Tibial artery (tissue), 4 donors: ENCODE results near the gene FBXL7.

ENCODE experiments used
- DNase-seq, 2 donors: peaks; one replicate each; pipeline ENCODE4 v3.0.0-alpha.2; 2019
- H3K27ac ChIP-seq, 2 donors: fragments of 200-600 bp; sonication (generic) in 1 of 2; 1 replicate in 1 of 2; 2 replicates in 1 of 2; pipeline ENCODE4 v1.5.1; 2018 to 2019; ENCODE audit warnings: mild to moderate bottlenecking in 1 of 2
- H3K27me3 ChIP-seq, 2 donors: fragments of 200-600 bp; sonication (generic) in 1 of 2; one replicate each; pipeline versions ENCODE4 v1.5.1 to v1.6.0; 2016 to 2019
- H3K36me3 ChIP-seq, 3 donors: fragments of 200-600 bp; sonication (generic) in 2 of 3; one replicate each; pipeline ENCODE4 v1.5.1; 2016 to 2019; ENCODE audit warnings: mild to moderate bottlenecking in 2 of 3
- H3K4me1 ChIP-seq, 4 donors: fragments of 200-600 bp; sonication (generic) in 2 of 4; 1 replicate in 3 of 4; 2 replicates in 1 of 4; pipeline ENCODE4 v1.5.1; 2016 to 2019
- H3K4me3 ChIP-seq, 2 donors: fragments of 200-600 bp; sonication (generic) in 1 of 2; 1 replicate in 1 of 2; 2 replicates in 1 of 2; pipeline ENCODE4 v1.5.1; 2018 to 2019; ENCODE audit warnings: mild to moderate bottlenecking in 2 of 2
- H3K9me3 ChIP-seq, 3 donors: fragments of 200-600 bp; sonication (generic) in 1 of 3; one replicate each; pipeline ENCODE4 v1.5.1; 2016 to 2019
- CTCF ChIP-seq, 2 experiments: fragments of 200-600 bp in 1 of 2; fragments of 450-650 bp in 1 of 2; IDR thresholded peaks; one replicate each; pipeline ENCODE4 v1.5.1; 2017 to 2019; ENCODE audit warnings: antibody characterized with exemption in 2 of 2, mild to moderate bottlenecking in 1 of 2, moderate library complexity in 1 of 2
- intact Hi-C: fragments of 100-400 bp; cut with DNase I; formaldehyde crosslinking; loops from one replicate; pipeline ENCODE4 v1.15.0; 2023; ENCODE audit warnings: low total_unique reads

Gene FBXL7

GRCh38 chr5:15459200-15459599 is 40.8 kb upstream of the FBXL7 start:
- intact Hi-C loops: no loop called here
- H3K27me3 ChIP-seq: no peaks in the 10 kb centered on the region
- H3K4me3 ChIP-seq: no peak overlapping the region
- no peak for DNase-seq
- no peaks in the 10 kb centered on the region for H3K4me1 ChIP-seq
- TF ChIP-seq CTCF (IDR thresholded peaks at IDR 0.05): no peak
- H3K36me3 ChIP-seq: no peaks in the 10 kb centered on the region
- H3K27ac ChIP-seq: no peak overlapping the region
- H3K9me3 ChIP-seq: peaks cover 0 to 5% (median 0%) of the 10 kb centered on the region in 3 donors

GRCh38 chr5:15463231-15463980 is 36.6 kb upstream of the FBXL7 start:
- intact Hi-C loops: no loop called here
- peak; percentile 24 to 26 for TF ChIP-seq CTCF (IDR thresholded peaks at IDR 0.05)
- H3K9me3 ChIP-seq: peaks cover 0 to 5% (median 0%) of the 10 kb centered on the region in 3 donors
- no peak for DNase-seq
- H3K27me3 ChIP-seq: no peaks in the 10 kb centered on the region
- no peaks in the 10 kb centered on the region for H3K36me3 ChIP-seq
- H3K4me1 ChIP-seq: no peaks in the 10 kb centered on the region
- H3K4me3 ChIP-seq: no peak overlapping the region
- no peak overlapping the region for H3K27ac ChIP-seq

GRCh38 chr5:15472116-15472515 is 27.9 kb upstream of the FBXL7 start:
- H3K4me3 ChIP-seq: no peak overlapping the region
- TF ChIP-seq CTCF (IDR thresholded peaks at IDR 0.05): no peak
- no peaks in the 10 kb centered on the region for H3K27me3 ChIP-seq
- H3K4me1 ChIP-seq: no peaks in the 10 kb centered on the region
- H3K27ac ChIP-seq: no peak overlapping the region
- no peaks in the 10 kb centered on the region for H3K36me3 ChIP-seq
- intact Hi-C loops: no loop called here
- H3K9me3 ChIP-seq: peaks cover 0 to 2% (median 0%) of the 10 kb centered on the region in 3 donors
- no peak for DNase-seq

GRCh38 chr5:15474143-15474719 is 25.7 kb upstream of the FBXL7 start:
- H3K27me3 ChIP-seq: no peaks in the 10 kb centered on the region
- H3K9me3 ChIP-seq: peaks cover 0 to 2% (median 0%) of the 10 kb centered on the region in 3 donors
- DNase-seq: no peak
- no peak for TF ChIP-seq CTCF (IDR thresholded peaks at IDR 0.05)
- intact Hi-C loops: no loop called here
- H3K27ac ChIP-seq: no peak overlapping the region
- H3K4me1 ChIP-seq: no peaks in the 10 kb centered on the region
- no peaks in the 10 kb centered on the region for H3K36me3 ChIP-seq
- H3K4me3 ChIP-seq: no peak overlapping the region

GRCh38 chr5:15475367-15475766 is 24.6 kb upstream of the FBXL7 start:
- H3K27me3 ChIP-seq: no peaks in the 10 kb centered on the region
- H3K9me3 ChIP-seq: no peaks in the 10 kb centered on the region
- H3K36me3 ChIP-seq: no peaks in the 10 kb centered on the region
- H3K4me1 ChIP-seq: no peaks in the 10 kb centered on the region
- intact Hi-C loops: no loop called here
- H3K4me3 ChIP-seq: no peak overlapping the region
- DNase-seq: no peak
- no peak overlapping the region for H3K27ac ChIP-seq
- TF ChIP-seq CTCF (IDR thresholded peaks at IDR 0.05): no peak
